Neural progenitor cell (in vitro differentiated cells): Measurements from ENCODE around the gene POP4. TPM values are rescaled to one million over a fixed set of nuclear protein-coding genes. Genes with fewer than 3 reads are reported as not detected.

ENCODE experiments used
- DNase-seq: peaks from one replicate; pipeline ENCODE4 v3.0.0-alpha.2; 2016; ENCODE audit warnings: low spot score
- H2AFZ ChIP-seq: fragments of 200-600 bp; sonication (generic); replicated peaks from 2 replicates; pipeline ENCODE4 v1.6.1; 2016; ENCODE audit warnings: antibody characterized with exemption
- H3F3A ChIP-seq: fragments of 200-600 bp; sonication (generic); 2 replicates; pipeline ENCODE4 v1.6.1; 2016; ENCODE audit warnings: antibody characterized with exemption, low read depth
- H3K27ac ChIP-seq: fragments of 200-600 bp; sonication (generic); 2 replicates; pipeline ENCODE4 v1.5.1; 2016; ENCODE audit warnings: mild to moderate bottlenecking
- H3K27me3 ChIP-seq: fragments of 200-600 bp; sonication (generic); 2 replicates; pipeline ENCODE4 v1.6.1; 2016; ENCODE audit warnings: mild to moderate bottlenecking, moderate library complexity
- H3K36me3 ChIP-seq: fragments of 200-600 bp; sonication (generic); 2 replicates; pipeline ENCODE4 v1.5.1; 2016
- H3K4me1 ChIP-seq: fragments of 200-600 bp; sonication (generic); 2 replicates; pipeline ENCODE4 v1.6.1; 2016; ENCODE audit warnings: mixed run types
- H3K4me2 ChIP-seq: fragments of 200-600 bp; sonication (generic); 2 replicates; pipeline ENCODE4 v1.6.1; 2016
- H3K4me3 ChIP-seq: fragments of 200-600 bp; sonication (generic); 2 replicates; pipeline ENCODE4 v1.5.1; 2016
- H3K79me2 ChIP-seq: fragments of 200-600 bp; sonication (generic); 2 replicates; pipeline ENCODE4 v1.6.1; 2016; ENCODE audit warnings: low read depth
- H3K9ac ChIP-seq: fragments of 200-600 bp; sonication (generic); 2 replicates; pipeline ENCODE4 v1.6.1; 2016
- H3K9me3 ChIP-seq: fragments of 200-600 bp; sonication (generic); 2 replicates; pipeline ENCODE4 v1.5.1; 2016; ENCODE audit warnings: low read depth
- H4K20me1 ChIP-seq: fragments of 200-600 bp; sonication (generic); 2 replicates; pipeline ENCODE4 v1.6.1; 2016; ENCODE audit warnings: low read depth
- H3K27ac Mint-ChIP-seq: 3 replicates; pipeline ENCODE4 v1.8.0; 2021; ENCODE audit warnings: mixed read lengths
- H3K27me3 Mint-ChIP-seq: 2 replicates; pipeline ENCODE4 v1.8.0; 2022; ENCODE audit warnings: low read depth, mild to moderate bottlenecking, inconsistent platforms, moderate library complexity, mixed read lengths; ENCODE audit not compliant: insufficient read depth
- H3K36me3 Mint-ChIP-seq: 3 replicates; pipeline ENCODE4 v1.8.0; 2021; ENCODE audit warnings: mixed read lengths
- H3K4me1 Mint-ChIP-seq: 3 replicates; pipeline ENCODE4 v1.8.0; 2021; ENCODE audit warnings: mixed read lengths
- H3K4me3 Mint-ChIP-seq: 3 replicates; pipeline ENCODE4 v1.8.0; 2021; ENCODE audit warnings: mild to moderate bottlenecking, moderate library complexity, mixed read lengths
- H3K9me3 Mint-ChIP-seq: 3 replicates; pipeline ENCODE4 v1.8.0; 2020; ENCODE audit warnings: mixed read lengths
- CTCF ChIP-seq: fragments of 200-600 bp; sonication (generic); IDR thresholded peaks from 2 replicates; pipeline ENCODE4 v1.5.1; 2017; ENCODE audit warnings: antibody characterized with exemption, mild to moderate bottlenecking
- EZH2 ChIP-seq: fragments of 200-600 bp; sonication (generic); IDR thresholded peaks from 2 replicates; pipeline ENCODE4 v1.6.1; 2017; ENCODE audit warnings: antibody characterized with exemption, mild to moderate bottlenecking, moderate library complexity
- EZH2phosphoT487 ChIP-seq: fragments of 200-600 bp; sonication (generic); IDR thresholded peaks from 2 replicates; pipeline ENCODE4 v1.6.1; 2017; ENCODE audit warnings: antibody characterized with exemption
- total RNA-seq: library from RNA; depleted of rRNA; stranded (reverse); fragments of >200 nt; gene quantifications from 2 replicates; pipeline ENCODE4 v1.2.3, GENCODE V29; 2015; ENCODE audit warnings: low replicate concordance

The POP4 gene
- total RNA-seq, 1 donor from 2014 or later, result 77.8 TPM

DNA sequence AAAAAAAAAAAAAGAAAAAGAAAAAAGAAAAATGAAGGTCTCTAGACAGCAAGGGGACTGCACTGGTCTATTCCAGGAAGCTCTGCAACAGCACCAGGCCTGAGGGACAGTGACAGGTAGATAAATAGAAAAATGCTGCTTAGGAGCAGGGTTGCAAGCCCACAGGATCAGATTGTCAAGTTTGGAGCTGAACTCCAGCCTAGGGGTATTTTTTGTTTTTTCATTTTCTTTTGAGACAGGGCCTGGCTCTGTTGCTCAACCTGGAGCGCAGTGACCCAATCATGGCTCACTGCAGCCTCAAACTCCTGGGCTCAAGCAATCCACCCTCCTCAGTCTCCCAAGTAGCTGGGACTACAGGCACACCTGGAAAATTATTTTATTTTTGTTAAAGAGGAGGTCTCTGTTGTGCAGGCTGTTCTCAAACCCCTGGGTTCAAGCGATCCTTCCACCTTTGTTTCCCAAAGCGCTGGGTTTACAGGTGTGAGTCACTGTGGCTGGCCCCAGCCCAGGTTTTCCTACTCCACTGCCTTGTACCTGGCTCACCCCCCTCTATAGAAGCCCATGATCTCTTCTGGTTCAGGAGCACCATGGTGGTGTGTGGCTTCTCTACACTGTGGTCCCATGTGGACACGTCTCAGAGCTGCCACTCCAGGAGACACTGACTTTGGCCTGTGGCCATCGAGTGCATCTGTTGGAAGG is 23.9 kb downstream of the POP4 start:
- Histone ChIP-seq H3K4me3 (no peak overlapping the region), H3K4me1 (peaks cover 4% of the 10 kb centered on the region), H3K79me2 (no peaks in the 10 kb centered on the region), H3K27me3 (no peaks in the 10 kb centered on the region), H3F3A (peaks cover 18% of the 10 kb centered on the region), H3K9me3 (no peaks in the 10 kb centered on the region), H3K4me2 (no peak overlapping the region), H4K20me1 (no peaks in the 10 kb centered on the region), H2AFZ (no peak overlapping the region), H3K36me3 (no peaks in the 10 kb centered on the region), H3K9ac (no peak overlapping the region), H3K27ac (no peak overlapping the region)
- TF ChIP-seq EZH2 (no peak), EZH2phosphoT487 (no peak), CTCF (no peak)
- H3K4me1 Mint-ChIP-seq, result peaks cover 18% of the 10 kb centered on the region
- no peak overlapping the region for H3K27ac Mint-ChIP-seq
- peaks cover 9% of the 10 kb centered on the region for H3K27me3 Mint-ChIP-seq
- no peaks in the 10 kb centered on the region for H3K9me3 Mint-ChIP-seq
- no peaks in the 10 kb centered on the region for H3K36me3 Mint-ChIP-seq
- H3K4me3 Mint-ChIP-seq, result no peak overlapping the region
- DNase-seq, result no peak

DNA sequence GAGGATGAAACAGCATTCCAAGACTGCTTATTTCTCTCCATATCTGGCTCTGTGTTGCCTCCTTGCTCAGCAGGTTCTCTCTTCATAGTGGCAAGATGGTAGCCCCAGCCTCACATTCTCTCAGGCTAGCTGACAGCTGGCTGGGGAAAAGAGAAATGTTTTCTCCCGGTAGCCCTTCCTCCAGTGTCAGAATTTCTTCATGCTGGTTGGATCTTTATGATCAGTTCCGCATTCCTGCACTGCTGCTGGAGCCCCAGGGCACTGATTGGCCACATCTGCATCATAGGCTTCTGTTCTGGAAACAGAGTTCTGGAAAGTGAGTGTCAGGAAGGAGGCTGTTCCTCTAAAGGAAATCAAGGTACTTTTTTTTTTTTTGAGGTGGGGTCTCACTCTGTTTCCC is 24.6 kb downstream of the POP4 start:
- H3K9ac ChIP-seq, result no peak overlapping the region
- TF ChIP-seq EZH2phosphoT487 (no peak), EZH2 (no peak), CTCF (no peak)
- H3K27me3 Mint-ChIP-seq, result peaks cover 10% of the 10 kb centered on the region
- no peaks in the 10 kb centered on the region for H3K4me1 ChIP-seq
- H3K4me2 ChIP-seq, result no peak overlapping the region
- no peaks in the 10 kb centered on the region for H3K9me3 ChIP-seq
- H3K27me3 ChIP-seq, result no peaks in the 10 kb centered on the region
- DNase-seq, result no peak
- H3K27ac Mint-ChIP-seq, result peak overlapping the region; percentile 53
- H4K20me1 ChIP-seq, result no peaks in the 10 kb centered on the region
- no peaks in the 10 kb centered on the region for H3K36me3 Mint-ChIP-seq
- H3F3A ChIP-seq, result peaks cover 11% of the 10 kb centered on the region
- no peaks in the 10 kb centered on the region for H3K9me3 Mint-ChIP-seq
- H2AFZ ChIP-seq, result no peak overlapping the region
- no peaks in the 10 kb centered on the region for H3K36me3 ChIP-seq
- no peak overlapping the region for H3K4me3 ChIP-seq
- H3K4me3 Mint-ChIP-seq, result no peak overlapping the region
- H3K4me1 Mint-ChIP-seq, result peaks cover 11% of the 10 kb centered on the region
- H3K79me2 ChIP-seq, result no peaks in the 10 kb centered on the region
- no peak overlapping the region for H3K27ac ChIP-seq

GRCh38 chr19:29631450-29631849 is 25.4 kb downstream of the POP4 start:
- Histone ChIP-seq H3K79me2 (no peaks in the 10 kb centered on the region), H3K9ac (no peak overlapping the region), H3K36me3 (no peaks in the 10 kb centered on the region), H3K9me3 (no peaks in the 10 kb centered on the region), H3K27ac (no peak overlapping the region), H3K4me2 (no peak overlapping the region), H3F3A (peaks cover 3% of the 10 kb centered on the region), H3K4me3 (no peak overlapping the region), H2AFZ (no peak overlapping the region), H3K4me1 (no peaks in the 10 kb centered on the region), H3K27me3 (no peaks in the 10 kb centered on the region), H4K20me1 (no peaks in the 10 kb centered on the region)
- H3K36me3 Mint-ChIP-seq, result no peaks in the 10 kb centered on the region
- no peak overlapping the region for H3K4me3 Mint-ChIP-seq
- H3K9me3 Mint-ChIP-seq, result no peaks in the 10 kb centered on the region
- TF ChIP-seq EZH2phosphoT487 (no peak), CTCF (no peak), EZH2 (no peak)
- DNase-seq, result no peak
- peaks cover 10% of the 10 kb centered on the region for H3K27me3 Mint-ChIP-seq
- H3K27ac Mint-ChIP-seq, result peak overlapping the region; percentile 57
- peaks cover 8% of the 10 kb centered on the region for H3K4me1 Mint-ChIP-seq
